K562 treated with DMSO at 1 percent for 24 hours (cell line): ENCODE data around the gene SYNCRIP. TPM values are rescaled to one million over a fixed set of nuclear protein-coding genes. Genes with fewer than 3 reads are reported as not detected.

ENCODE experiments used
- total RNA-seq: library from RNA; unstranded; fragments of 300-600 nt; gene quantifications from 2 replicates; pipeline ENCODE4 v1.2.3, GENCODE V29; 2022; ENCODE audit warnings: low read depth; ENCODE audit not compliant: insufficient read depth

Gene SYNCRIP
- total RNA-seq: 19.6 and 22.6 TPM in 2 replicates

DNA sequence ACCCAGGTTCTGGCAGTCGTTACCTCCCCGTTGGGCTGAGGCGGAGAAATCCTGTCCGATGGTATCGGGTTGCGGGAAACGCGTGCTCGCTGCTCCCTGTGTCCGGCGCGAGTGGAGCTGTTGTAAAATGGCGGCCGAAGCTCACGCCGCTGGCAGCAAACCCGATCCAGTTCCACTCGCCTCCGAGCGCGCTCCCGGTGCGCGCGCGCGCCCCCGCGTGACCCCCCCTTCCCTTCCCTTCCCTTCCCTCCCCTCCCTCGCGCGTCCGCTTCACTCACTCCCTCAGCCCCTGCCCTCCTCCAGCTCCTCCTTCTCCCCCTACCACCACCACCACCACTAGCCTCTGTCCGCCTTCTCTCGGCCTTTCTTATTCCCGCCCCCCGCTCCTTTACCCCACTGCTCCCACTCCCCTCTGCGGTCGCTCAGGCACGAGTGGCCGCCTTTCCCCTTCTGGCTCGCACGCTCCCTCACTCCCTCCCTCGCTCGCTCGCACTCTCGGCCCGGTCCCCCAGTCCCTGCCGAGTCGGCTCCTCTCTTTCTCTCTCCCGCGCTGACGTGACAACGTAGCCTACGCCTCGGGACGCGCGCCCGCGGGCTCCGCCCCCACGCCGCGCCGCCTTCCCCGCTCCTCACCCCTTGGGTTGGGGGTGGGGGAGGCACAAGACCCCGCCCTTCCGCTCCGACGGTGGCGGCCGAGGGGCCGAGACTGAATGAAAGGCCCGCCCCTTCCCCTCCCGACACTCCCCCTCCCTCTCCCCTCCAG lies at the start of gene SYNCRIP:
SYNCRIP (minus strand) TSS at position 113 of the 763 bp plus-strand sequence. CDS start 1,447 bp downstream, outside the sequence.

DNA sequence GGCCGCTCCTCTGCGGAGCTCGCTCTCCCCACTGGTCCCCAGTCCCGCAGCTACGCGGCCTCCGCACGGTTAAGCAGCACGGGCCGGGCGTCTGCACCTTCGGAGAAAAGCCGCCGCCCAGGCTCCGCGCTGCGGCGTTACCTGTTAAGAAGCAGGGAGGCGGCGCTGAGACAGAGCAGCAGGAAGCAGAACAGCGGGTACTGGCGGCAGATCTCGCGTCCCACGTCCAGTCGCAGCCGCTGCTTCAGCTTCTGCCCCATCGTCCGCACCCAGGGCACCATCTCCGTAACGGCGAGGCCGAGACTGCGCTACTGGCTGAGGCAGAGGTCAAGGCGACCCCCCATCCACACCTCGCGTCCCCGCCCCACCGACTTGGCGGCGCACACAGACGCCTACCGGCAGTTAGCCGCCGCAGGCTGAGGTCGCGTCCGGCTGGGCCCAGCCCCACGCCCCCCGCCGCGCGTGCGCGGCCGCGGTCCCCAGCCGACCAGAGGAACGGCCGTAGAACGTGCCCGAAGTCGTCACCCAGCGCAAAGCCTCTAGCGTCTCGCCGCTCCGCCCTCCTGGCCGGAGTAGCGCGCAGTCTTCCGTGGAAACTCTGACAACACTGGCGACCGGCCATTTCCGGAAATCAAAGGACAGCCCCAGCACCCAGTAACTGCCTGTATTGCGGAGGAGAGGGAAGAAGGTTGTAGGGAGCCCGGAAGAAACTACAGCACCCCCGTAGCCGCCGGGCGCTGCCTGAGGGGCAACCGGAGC lies 49.1 kb downstream of the SYNCRIP start, which contains the start of gene SNX14:
SNX14 (minus strand) TSS at position 421 of the 759 bp plus-strand sequence; CDS start at position 281, 140 bp downstream.

Other genes starting within 250 kb of the SYNCRIP start
- not detected in 2 replicates for gene NT5E, start 192.8 kb downstream of the SYNCRIP start, total RNA-seq
- gene SNX14, start 49.0 kb downstream of the SYNCRIP start, total RNA-seq: 50.6 and 55.6 TPM in 2 replicates